HG02938 (cell line): ENCODE results near the gene KLRB1.
"Not testable (repeated sequence)": the region's sequence is repeated elsewhere in the genome, so short reads cannot be mapped to it uniquely, and the experiment has no call there.

ENCODE experiments used
- ATAC-seq: cut with Tn5 transposase; IDR thresholded peaks from one replicate; pipeline ENCODE4 v1.9.1; 2021; ENCODE audit warnings: mild to moderate bottlenecking, moderate library complexity; ENCODE audit not compliant: unreplicated experiment

The KLRB1 gene

DNA sequence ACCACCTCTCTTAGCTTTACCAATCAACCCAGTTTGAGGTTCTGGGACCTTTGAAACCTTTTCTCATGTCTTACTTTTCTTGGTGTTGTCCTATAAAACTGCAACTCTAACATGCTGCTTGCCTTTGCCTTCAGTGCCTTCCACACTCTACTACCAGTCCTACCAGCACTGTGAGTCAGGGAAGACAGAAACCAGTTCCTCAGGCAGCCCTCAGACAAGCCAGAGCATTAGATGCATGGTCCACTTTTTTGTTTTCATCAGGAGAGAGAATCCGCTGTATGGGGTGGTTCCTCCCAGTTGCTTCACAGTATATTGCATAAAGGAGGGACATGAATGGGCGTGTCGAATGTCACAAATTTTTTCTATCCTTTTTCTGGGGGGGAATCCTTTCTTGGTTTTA, 17.3 kb upstream of the KLRB1 start:
- no peak for ATAC-seq

DNA sequence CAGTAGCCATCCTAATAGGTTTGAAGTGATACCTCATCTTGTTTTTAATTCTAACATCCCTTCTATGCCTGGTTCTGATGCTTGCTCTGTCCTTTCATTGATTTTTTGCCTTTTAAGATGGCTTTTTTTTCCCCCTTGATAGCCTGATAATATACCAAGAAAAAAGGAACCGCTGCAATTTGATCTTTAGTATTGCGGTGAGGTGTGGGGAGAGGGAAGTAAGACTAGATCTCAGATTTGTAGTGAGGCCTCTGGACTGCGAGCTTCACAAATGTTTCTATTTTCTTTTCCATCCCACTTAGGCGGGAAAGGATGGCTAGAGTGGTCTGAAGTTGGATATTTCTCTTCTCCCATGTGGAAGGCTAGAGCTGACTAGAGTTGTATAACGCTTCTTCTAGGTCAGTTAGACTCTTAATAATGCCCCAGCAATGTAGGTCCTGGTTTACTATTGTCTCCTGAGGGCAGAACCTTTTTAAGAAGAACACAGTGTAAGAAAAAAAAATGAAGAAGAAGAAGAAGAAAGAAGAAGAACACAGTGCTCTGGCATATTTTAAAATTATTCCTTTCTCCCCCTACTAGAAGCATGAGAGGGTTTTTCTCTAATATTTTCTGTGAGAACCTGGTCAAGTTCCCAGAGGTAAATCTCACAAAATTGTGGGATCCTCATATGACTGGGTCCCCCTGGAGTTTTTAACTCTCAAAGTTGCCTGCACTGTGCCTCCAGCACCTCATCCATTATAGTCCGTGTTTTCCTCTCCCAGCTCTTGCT, 11.9 kb upstream of the KLRB1 start:
- ATAC-seq, result no peak

DNA sequence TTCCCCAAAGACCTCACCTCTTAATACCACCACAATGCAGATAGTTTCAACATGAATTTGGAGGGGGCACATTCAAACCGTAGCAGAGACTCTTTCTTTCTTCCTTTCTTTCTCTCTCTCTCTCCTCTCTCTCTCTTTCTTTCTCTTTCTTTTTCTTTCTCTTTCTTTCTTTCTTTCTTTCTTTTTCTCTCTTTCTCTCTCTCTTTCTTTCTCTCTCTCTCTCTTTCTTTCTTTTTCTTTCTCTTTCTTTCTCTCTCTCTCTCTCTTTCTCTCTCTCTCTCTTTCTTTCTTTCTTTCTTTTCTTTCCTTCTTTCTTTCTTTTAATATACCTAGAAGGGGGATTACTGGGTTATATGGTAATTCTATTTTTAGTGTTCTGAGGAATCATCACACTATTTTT, 11.2 kb upstream of the KLRB1 start:
- ATAC-seq, result not testable (repeated sequence)

DNA sequence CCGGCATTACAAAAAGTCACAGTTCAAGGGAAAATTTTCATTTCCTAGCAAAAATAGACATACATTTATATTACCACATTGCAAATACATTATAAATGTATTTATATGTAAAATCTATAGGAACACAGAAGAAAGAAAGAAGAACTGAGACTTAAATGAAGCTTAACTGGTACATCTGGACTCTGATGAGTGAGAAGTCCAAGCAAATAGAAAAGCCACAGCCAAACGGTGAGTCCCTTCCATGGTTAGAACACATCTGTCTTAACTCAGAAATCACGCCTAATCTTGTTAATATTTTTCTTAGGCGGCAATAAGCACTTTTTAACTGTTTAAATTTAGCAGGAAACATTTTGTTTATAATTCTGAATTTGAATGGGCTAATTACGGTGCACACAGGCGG, 9.4 kb upstream of the KLRB1 start:
- no peak for ATAC-seq

DNA sequence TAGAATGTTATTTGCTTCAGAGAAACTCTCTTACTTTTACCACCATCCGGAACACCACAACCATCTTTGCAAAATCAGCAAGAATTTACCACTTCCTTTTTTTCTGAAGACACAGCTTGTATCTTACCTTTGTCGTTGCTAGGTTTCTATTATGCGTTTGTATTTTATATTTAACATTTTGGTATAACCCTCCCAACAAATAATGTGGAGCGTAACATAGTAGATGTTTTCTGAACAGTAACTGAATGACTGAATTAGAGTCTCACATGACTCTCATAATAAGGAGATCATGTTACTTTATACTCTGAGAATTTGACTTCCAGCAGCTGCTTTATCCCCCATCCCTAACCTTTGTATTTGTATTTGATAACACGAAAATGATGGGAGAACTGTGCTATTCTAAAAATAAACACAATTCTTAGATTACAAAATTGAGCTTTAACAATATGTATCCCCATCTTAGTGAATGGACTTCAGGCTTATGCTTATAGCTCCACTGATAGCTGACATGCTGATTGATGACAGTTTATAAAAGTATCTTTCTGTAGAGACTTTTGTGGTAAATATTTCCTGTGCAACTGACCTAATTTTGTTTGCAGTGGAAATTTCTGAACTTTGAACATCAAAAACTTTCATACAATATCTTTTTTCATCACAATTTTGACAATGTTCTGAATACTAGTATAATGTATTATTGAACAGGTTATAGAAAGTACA, 7.9 kb upstream of the KLRB1 start:
- ATAC-seq, result peak; percentile 75

DNA sequence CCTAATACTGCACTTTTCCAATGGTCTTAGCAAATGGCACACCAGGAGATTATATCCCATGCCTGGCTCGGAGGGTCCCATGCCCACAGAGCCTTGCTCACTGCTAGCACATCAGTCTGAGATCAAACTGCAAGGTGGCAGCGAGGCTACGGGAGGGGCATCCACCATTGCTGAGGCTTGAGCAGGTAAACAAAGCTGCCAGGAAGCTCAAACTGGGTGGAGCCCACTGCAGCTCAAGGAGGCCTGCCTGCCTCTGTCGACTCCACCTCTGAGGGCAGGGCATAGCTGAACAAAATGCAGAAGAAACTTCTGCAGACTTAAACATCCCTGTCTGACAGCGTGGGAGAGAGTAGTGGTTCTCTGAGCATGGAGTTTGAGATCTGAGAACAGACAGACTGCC, 2.9 kb upstream of the KLRB1 start:
- ATAC-seq, result not testable (repeated sequence)

DNA sequence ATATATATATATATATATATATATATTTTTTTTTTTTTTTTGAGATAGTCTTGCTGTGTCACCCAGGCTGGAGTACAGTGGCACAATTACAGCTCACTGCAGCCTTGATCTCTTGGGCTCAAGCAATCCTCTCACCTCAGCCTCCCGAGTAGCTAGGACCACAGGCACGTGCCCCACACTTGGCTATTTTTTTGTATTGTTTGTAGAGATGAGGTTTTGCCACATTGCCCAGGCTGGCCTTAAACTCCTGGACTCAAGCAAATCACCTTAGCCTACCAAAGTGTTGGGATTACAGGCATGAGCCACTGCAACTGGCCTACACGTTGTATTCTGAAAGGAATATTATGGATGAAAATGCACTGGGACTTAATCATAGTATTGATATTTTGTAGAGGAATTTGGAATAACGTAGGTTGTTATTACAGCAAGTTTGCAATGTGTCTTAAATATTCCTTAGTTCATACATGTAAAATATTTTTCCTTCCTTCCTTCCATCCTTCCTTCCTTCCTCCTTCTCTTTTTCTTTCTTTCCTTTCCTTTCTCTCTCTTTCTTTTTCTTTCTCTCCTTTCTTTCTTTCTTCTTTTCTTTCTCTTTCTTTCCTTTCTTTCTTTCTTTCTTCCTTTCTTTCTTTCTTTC, 862 bp downstream of the KLRB1 start:
- ATAC-seq, result no peak

DNA sequence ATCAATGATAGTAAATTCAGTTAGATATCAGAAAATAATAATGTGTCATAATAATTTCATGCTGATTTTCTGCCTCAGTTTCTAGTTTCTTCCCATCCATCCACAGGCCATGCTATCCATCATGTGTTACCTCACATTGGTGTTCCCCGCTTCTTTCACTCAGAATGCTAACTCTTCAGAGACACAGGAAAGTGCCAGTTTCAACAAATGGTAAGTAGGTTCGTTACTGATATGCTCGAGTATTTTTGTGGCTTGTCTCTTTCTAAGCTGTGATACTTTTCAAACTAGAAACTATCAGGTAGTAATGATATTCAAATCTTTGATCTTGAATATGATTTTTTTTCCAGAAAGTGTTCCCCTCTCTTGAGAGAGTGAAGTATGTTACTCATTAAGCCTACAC, 1.5 kb downstream of the KLRB1 start:
- no peak for ATAC-seq

DNA sequence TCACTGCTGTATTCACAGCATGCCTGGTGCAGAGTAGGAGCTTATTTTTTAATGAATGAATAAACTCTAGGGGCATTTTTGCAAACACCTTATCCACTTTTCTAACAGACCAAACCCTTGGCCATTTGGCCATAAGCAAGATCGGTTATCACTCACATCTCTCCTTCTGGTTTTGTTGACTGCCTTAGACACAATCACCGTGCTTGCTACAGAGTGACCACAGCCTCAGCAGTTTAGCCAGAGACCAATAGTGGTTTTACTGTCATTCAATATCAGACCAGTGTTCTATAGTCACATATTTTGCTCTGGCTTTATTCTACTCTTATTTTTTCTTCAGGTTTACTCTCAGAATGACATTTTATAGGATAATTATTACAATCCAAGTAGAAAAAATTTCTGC, 2.2 kb downstream of the KLRB1 start:
- ATAC-seq, result no peak

DNA sequence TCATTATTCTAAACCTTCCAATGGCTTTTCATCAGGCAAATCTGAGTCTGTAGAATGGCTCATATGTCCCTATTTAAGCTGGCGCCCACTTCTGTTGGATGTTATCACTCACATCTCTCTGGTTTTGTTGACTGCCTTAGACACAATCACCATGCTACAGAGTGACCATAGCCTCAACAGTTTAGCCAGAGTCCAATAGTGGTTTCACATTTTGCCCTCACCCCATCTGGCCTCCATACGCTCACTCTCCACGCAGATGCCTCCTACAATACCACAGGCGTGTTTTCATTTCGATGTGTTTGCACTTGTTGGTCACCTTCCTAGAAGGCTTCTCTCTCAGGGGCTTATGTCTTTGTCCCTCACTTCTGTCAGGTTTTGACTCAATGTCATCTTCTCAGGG, 3.4 kb downstream of the KLRB1 start:
- ATAC-seq, result no peak

DNA sequence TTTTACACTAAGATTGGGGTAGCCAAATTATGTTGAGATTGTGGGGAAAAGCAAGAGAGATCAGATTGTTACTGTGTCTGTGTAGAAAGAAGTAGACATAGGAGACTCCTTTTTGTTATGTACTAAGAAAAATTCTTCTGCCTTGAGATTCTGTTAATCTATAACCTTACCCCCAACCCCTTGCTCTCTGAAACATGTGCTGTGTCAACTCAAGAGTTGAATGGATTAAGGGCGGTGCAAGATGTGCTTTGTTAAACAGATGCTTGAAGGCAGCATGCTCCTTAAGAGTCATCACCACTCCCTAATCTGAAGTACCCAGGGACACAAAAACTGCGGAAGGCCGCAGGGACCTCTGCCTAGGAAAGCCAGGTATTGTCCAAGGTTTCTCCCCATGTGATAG, 7.3 kb downstream of the KLRB1 start:
- not testable (repeated sequence) for ATAC-seq

DNA sequence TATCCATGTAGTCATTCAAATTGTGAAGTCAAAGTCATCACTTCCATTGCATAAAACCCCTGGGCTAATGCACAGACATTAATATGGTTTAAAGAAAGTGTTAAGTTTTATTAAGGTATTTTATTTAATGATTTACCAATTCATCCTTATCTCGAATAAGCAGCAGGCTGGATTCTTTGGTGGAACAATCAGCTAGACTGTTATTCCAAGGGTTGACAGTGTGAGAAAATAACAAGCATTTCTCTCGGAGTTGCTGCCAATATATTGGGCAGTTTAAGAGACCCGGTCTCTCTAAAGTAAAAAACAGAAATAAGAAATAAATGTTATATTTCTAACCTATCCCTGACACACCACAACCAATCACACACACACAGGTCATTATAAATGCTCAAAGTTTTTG, 9.4 kb downstream of the KLRB1 start:
- ATAC-seq, result no peak

DNA sequence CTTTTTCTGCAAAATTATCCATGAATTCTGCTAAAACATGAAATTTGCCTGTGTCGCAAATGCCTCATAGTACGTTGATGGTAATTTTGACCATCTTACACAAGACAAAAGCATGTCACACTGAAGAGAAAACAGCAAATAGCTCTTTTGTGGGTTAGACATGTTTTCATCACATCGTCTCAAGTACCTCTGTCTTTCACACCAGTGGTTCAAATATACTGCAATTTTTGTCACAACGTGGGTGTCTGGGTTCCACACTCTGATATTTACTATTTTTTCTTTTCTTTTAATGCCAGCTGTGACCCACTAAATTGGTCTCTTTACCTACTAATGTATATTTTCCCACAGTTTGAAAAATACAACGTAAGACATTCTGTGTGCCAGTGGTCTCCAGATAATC, 10.4 kb downstream of the KLRB1 start:
- ATAC-seq, result no peak

DNA sequence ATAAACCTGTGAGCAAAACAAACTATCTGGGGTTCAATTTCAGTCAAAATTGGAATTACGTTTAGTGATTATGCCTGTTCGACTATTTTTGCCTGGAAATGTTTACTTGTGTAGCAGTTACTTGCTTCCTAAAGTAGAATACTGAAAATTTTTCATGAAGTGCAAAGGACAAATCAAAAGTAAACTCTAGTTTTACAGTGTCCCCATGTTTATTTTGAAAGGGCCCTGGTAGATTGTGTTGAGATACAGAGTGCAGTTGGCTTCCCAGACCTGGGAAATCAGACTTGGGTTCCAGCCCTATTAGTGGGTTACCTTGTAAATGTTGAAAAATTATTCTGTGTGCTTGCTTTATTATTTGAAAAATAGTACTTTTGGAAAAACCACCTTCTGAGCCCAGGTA, 17.3 kb downstream of the KLRB1 start:
- ATAC-seq, result no peak

DNA sequence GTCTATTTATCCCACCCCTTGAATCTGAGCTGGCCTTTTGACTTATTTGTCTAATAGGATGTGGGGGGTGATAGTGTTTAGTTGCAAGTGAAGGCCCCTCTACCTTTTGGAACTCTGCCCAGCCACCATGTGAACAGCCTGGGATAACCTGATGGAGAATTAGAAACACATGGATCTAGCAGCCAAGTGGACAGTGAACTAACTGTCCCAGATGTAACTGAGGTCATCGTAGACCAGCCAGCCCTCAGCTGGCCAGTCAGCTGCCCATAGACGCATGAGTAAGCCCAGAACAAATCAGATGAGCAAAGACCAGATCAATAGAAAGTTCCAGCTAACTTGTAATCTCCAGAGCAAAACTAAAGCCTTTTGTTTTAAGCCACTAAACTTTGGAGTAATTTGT, 19.0 kb downstream of the KLRB1 start:
- ATAC-seq, result no peak

DNA sequence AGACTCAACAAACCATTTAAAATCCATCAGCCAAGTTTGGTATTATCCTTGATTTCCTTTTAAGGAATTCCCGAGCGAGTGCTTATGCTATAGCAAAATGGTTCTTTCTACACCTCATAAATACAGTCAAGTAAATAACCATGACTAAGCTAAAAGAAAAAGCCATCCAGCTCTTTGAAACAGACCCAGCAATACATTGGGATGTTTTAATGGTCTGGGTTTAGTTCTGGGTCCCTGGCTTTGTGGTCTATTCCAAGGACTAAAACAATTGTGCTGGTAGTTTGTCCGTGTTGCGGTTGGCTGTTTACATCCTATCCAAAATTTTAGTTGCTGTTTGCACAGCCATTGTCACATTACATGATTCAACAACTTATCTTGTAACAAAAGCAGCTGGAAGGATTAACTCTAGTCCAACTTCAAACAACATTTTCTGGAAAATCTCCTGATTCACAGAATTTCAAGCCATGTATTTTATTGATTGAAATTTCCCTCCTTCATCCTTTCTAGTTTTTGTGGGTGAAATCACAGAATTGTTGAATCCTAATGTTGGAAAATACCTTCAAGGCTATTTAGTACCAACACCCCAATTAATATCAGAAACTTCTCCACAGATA, 19.6 kb downstream of the KLRB1 start:
- ATAC-seq, result no peak

DNA sequence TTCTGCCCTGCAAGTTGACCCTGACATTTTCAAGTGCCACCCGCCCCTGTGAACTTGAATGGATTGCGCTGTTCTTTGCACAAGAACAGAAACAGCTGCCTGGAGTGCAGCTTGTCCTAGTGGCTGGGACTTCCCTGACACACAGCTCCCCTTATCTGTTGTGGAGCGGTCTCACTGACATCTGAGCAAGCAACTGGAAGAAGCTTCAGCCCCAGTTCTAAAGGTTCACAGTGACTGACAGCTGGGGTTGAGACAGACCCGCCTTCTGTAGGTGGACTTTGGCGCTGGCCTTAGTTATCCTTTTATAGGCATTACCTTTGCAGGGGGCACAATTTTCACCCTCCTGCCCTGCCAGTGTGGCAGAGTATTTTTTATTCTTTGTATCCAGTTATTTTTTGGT, 30.0 kb downstream of the KLRB1 start:
- not testable (repeated sequence) for ATAC-seq

DNA sequence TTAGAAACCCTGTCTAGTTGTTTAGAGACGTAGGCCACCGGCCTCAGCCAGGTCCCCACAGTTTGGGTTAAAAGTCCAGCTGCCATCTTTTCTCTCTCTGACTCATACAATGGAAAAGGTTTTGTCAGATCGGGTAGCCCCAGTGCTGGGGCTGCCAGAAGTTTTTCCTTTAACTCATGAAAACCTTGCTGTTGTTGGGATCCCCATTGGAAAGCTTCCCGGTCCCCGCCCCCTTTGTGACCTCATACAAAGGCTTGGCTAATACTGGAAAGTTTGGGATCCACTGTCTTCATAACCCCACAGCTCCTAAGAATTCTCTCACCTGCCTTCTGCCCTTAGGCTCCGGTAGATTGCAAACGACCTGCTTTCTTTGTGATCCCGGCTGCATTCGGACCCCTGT, 40.6 kb downstream of the KLRB1 start:
- not testable (repeated sequence) for ATAC-seq

DNA sequence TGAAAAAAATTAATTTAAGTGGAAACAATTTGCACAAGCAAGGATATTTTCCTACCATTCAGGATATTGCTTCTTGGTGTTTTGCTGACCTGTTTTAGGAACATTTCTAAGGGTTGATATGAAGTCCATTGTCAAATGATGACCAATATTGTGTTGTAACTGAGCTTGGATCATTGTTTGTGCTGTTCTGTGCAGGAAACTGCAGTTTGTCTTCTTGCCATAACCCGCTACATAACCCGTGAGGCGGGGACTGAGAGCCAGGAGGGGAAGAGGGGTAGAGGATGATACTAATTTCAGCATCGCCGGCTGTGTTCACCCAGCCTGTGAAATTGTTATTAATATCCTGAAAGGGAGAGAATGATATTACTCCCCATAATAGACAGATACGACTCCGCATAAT, 41.6 kb downstream of the KLRB1 start:
- ATAC-seq, result not testable (repeated sequence)

DNA sequence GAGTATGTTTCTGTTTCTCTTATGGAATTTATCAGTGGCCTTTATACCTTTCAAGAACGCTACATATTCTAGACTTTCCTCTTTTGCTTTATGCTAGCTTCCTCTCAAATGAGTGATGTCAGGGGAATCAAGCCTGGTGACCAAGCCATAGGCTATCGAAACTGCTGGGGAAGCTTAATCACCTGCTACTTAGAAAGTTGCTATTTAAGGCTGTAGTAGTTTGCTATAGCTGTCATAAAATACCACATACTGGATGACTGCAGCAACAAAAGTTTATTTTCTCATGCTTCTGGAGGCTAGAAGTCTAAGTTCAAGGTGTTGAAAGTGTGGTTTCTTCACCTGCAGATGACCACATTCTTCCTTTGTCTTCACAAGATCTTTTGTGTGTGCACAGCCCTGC, 43.3 kb downstream of the KLRB1 start:
- not testable (repeated sequence) for ATAC-seq

DNA sequence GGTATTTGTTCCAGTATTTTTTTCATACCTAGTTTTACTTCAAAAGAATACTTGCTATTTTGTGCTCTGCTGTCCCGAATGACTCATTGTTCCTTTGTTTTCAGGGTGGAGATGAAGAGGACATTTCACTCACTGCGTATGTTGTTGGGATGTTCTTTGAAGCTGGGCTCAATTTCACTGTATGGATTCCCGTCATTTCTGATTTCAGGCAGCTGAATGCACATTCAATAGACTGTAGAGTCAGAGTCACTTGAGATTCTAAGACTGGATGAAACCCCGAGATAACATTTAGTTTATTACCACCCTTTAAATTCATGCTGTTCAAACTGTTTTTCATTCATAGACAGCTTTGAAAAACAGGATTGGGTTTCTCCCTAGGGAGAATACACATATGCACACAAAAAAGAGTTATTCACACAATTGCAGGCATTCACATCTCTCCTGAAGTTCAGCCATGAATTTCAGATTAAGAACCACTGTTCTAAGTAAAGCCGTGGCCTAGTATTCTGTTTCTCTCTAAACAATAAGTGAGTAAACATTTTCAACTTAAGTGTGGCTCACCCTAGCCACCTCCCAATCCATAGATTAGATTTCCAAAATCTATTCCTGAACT, 44.8 kb downstream of the KLRB1 start:
- ATAC-seq, result not testable (repeated sequence)
